K562 (cell line): Measurements from ENCODE around the gene PIP5KL1. TPM values are rescaled to one million over a fixed set of nuclear protein-coding genes. Genes with fewer than 3 reads are reported as not detected.

Experiments
- COPS2 ChIP-seq: fragments of 450-650 bp; conservative IDR thresholded peaks from 2 replicates; pipeline ENCODE4 v1.6.1; 2016; ENCODE audit warnings: mild to moderate bottlenecking, moderate library complexity
- ESRRB ChIP-seq: fragments of 250-450 bp; sonication (Bioruptor Pico); IDR thresholded peaks from 2 replicates; pipeline ENCODE4 v1.5.0; 2020; ENCODE audit warnings: mild to moderate bottlenecking, moderate library complexity, borderline replicate concordance
- FOXA1 ChIP-seq: fragments of 450-650 bp; IDR thresholded peaks from 2 replicates; pipeline ENCODE4 v1.6.1; 2016; ENCODE audit warnings: mild to moderate bottlenecking, borderline replicate concordance
- GATAD2B ChIP-seq: fragments of 450-650 bp; IDR thresholded peaks from 2 replicates; pipeline ENCODE4 v1.6.1; 2017; ENCODE audit warnings: mild to moderate bottlenecking, borderline replicate concordance
- PHTF2 ChIP-seq: fragments of 250-450 bp; sonication (Bioruptor Pico); IDR thresholded peaks from 2 replicates; pipeline ENCODE4 v1.5.0; 2021; ENCODE audit warnings: mild to moderate bottlenecking
- POLR2G ChIP-seq: fragments of 200-400 bp; formaldehyde crosslinking; IDR thresholded peaks from 2 replicates; pipeline ENCODE4 v1.6.1; 2017; ENCODE audit warnings: low read depth, mild to moderate bottlenecking, antibody characterized with exemption, low read length, moderate library complexity
- RB1 ChIP-seq: fragments of 450-650 bp; IDR thresholded peaks from 2 replicates; pipeline ENCODE4 v1.6.1; 2017; ENCODE audit warnings: low read depth, mild to moderate bottlenecking
- SUPT5H ChIP-seq: fragments of 450-650 bp; IDR thresholded peaks from 2 replicates; pipeline ENCODE4 v1.6.1; 2016
- TAF7 ChIP-seq: fragments of 450-650 bp; IDR thresholded peaks from 2 replicates; pipeline ENCODE4 v1.6.1; 2016; ENCODE audit warnings: missing genetic modification characterization, missing compliant biosample characterization
- ZBTB17 ChIP-seq: fragments of 450-650 bp; formaldehyde crosslinking; IDR thresholded peaks from 2 replicates; pipeline ENCODE4 v1.4.0; 2020; ENCODE audit warnings: mild to moderate bottlenecking
- ZFP1 ChIP-seq: fragments of 450-650 bp; formaldehyde crosslinking; IDR thresholded peaks from 2 replicates; pipeline ENCODE4 v1.4.0; 2020; ENCODE audit warnings: mild to moderate bottlenecking, mixed read lengths
- ZNF584 ChIP-seq: fragments of 200-800 bp; sonication (Bioruptor generic); IDR thresholded peaks from 2 replicates; pipeline ENCODE4 v1.6.1; 2016; ENCODE audit warnings: low read depth, mild to moderate bottlenecking, missing genetic modification characterization, missing compliant biosample characterization
- ZNF75A ChIP-seq: fragments of 450-650 bp; formaldehyde crosslinking; IDR thresholded peaks from 2 replicates; pipeline ENCODE4 v1.4.0; 2020; ENCODE audit warnings: mild to moderate bottlenecking
- ZSCAN29 ChIP-seq: fragments of 450-650 bp; IDR thresholded peaks from 2 replicates; pipeline ENCODE4 v1.6.1; 2017
- polyA plus RNA-seq, 8 experiments: library from polyadenylated mRNA; depleted of rRNA in 4 of 8; stranded (reverse) in 5 of 8; unstranded in 3 of 8; fragments of >200 nt; fragmentation: Nextera tagmentation in 2 of 8; fragmentation: Illumina TruSeq in 1 of 8; extraction: Ambion mirVana in 2 of 8; extraction: Trizol in 1 of 8; gene quantifications; 2 replicates each; pipeline versions ENCODE4 v1.2.1 to v1.2.3, GENCODE V29; 2011 to 2014; ENCODE audit warnings: inconsistent platforms in 1 of 8, missing spikeins in 1 of 8
- total RNA-seq, 7 experiments: library from RNA; depleted of rRNA in 6 of 7; stranded (reverse); fragments of >200 nt in 6 of 7; fragmentation: Illumina TruSeq in 2 of 7; extraction: Trizol in 2 of 7; gene quantifications; 2 replicates each; pipeline versions ENCODE4 v1.2.1 to v1.2.3, GENCODE V29; 2011 to 2021; ENCODE audit warnings: low replicate concordance in 1 of 7
- TF ChIP-seq, protein P1 (sequence below): sonication (generic); formaldehyde crosslinking; IDR thresholded peaks from 2 replicates; pipeline ENCODE4 v1.8.1; 2023; ENCODE audit warnings: mild to moderate bottlenecking, missing genetic modification reagents
- TF ChIP-seq, protein P2 (sequence below): fragments of 450-650 bp; IDR thresholded peaks from 2 replicates; pipeline ENCODE4 v1.7.0; 2016; ENCODE audit warnings: borderline replicate concordance
- TF ChIP-seq, protein P3 (sequence below): fragments of 450-650 bp; IDR thresholded peaks from 2 replicates; pipeline ENCODE4 v1.6.1; 2017; ENCODE audit warnings: antibody characterized with exemption, mild to moderate bottlenecking

Gene PIP5KL1
- total and polyA plus RNA-seq, 9 of the 15 experiments (the other 6 are each of a cell fraction or from before 2014, with no cell fraction given): 0.18 to 4.8 (median 1.2) TPM

DNA sequence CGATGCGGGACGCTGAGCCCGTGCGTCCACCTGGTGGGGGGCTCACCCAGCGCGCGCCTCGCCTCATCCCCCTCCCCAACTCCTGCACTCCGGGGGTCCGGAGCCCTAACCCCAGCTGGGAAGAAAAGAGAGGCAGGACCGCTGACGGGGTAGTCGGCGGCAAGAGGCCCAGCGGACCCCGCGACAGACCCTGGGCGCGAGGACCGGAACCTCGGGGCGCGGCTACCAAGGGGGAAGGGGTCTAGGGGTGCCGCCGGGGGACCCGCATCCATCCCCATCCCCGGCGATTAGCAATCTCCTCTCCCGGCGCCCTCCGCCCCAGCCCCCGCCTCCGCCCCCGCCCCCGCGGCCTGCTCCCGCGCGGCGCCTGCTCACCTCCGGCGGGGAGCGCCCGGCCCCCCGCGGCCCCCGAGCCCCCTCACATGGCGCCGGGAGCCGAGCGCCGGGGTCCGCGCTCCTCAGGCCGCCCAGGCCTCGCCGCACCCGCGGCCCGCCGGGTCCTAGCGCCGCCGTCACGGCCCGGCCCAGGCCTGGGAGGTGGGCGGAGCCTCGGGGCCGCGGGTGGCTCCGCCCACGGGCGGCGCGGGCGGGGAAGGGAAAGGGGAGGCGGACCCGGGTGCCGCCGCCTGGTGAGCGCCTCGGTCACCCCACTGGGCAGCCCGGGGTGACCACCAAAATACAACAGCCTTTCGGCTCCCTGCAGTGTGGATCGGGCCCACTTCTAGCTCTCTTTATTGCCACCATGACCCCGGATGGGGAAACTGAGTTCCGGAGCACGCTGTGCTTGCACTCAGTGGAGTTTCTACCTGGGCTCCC lies 31.2 kb downstream of the PIP5KL1 start, which contains the start of gene ST6GALNAC6 (continued):
- peak; percentile 73 for TF ChIP-seq POLR2G
- no peak for TF ChIP-seq ZBTB17 (CRISPR knock-in tag)
- no peak for TF ChIP-seq PHTF2 (CRISPR knock-in tag)
- no peak for TF ChIP-seq FOXA1
- no peak for TF ChIP-seq COPS2
- TF ChIP-seq ZNF75A (CRISPR knock-in tag): no peak
- TF ChIP-seq, protein P1, sequence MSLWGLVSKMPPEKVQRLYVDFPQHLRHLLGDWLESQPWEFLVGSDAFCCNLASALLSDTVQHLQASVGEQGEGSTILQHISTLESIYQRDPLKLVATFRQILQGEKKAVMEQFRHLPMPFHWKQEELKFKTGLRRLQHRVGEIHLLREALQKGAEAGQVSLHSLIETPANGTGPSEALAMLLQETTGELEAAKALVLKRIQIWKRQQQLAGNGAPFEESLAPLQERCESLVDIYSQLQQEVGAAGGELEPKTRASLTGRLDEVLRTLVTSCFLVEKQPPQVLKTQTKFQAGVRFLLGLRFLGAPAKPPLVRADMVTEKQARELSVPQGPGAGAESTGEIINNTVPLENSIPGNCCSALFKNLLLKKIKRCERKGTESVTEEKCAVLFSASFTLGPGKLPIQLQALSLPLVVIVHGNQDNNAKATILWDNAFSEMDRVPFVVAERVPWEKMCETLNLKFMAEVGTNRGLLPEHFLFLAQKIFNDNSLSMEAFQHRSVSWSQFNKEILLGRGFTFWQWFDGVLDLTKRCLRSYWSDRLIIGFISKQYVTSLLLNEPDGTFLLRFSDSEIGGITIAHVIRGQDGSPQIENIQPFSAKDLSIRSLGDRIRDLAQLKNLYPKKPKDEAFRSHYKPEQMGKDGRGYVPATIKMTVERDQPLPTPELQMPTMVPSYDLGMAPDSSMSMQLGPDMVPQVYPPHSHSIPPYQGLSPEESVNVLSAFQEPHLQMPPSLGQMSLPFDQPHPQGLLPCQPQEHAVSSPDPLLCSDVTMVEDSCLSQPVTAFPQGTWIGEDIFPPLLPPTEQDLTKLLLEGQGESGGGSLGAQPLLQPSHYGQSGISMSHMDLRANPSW (CRISPR knock-in tag): no peak
- peak; percentile 88 for TF ChIP-seq GATAD2B
- TF ChIP-seq, protein P2, sequence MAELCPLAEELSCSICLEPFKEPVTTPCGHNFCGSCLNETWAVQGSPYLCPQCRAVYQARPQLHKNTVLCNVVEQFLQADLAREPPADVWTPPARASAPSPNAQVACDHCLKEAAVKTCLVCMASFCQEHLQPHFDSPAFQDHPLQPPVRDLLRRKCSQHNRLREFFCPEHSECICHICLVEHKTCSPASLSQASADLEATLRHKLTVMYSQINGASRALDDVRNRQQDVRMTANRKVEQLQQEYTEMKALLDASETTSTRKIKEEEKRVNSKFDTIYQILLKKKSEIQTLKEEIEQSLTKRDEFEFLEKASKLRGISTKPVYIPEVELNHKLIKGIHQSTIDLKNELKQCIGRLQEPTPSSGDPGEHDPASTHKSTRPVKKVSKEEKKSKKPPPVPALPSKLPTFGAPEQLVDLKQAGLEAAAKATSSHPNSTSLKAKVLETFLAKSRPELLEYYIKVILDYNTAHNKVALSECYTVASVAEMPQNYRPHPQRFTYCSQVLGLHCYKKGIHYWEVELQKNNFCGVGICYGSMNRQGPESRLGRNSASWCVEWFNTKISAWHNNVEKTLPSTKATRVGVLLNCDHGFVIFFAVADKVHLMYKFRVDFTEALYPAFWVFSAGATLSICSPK: no peak
- TF ChIP-seq ZFP1 (CRISPR knock-in tag): no peak
- TF ChIP-seq ZNF584: no peak
- peak; percentile 92 for TF ChIP-seq RB1
- TF ChIP-seq SUPT5H: no peak
- no peak for TF ChIP-seq ESRRB (CRISPR knock-in tag)
- TF ChIP-seq TAF7 (tag): no peak
- TF ChIP-seq ZSCAN29: no peak
- TF ChIP-seq, protein P3, sequence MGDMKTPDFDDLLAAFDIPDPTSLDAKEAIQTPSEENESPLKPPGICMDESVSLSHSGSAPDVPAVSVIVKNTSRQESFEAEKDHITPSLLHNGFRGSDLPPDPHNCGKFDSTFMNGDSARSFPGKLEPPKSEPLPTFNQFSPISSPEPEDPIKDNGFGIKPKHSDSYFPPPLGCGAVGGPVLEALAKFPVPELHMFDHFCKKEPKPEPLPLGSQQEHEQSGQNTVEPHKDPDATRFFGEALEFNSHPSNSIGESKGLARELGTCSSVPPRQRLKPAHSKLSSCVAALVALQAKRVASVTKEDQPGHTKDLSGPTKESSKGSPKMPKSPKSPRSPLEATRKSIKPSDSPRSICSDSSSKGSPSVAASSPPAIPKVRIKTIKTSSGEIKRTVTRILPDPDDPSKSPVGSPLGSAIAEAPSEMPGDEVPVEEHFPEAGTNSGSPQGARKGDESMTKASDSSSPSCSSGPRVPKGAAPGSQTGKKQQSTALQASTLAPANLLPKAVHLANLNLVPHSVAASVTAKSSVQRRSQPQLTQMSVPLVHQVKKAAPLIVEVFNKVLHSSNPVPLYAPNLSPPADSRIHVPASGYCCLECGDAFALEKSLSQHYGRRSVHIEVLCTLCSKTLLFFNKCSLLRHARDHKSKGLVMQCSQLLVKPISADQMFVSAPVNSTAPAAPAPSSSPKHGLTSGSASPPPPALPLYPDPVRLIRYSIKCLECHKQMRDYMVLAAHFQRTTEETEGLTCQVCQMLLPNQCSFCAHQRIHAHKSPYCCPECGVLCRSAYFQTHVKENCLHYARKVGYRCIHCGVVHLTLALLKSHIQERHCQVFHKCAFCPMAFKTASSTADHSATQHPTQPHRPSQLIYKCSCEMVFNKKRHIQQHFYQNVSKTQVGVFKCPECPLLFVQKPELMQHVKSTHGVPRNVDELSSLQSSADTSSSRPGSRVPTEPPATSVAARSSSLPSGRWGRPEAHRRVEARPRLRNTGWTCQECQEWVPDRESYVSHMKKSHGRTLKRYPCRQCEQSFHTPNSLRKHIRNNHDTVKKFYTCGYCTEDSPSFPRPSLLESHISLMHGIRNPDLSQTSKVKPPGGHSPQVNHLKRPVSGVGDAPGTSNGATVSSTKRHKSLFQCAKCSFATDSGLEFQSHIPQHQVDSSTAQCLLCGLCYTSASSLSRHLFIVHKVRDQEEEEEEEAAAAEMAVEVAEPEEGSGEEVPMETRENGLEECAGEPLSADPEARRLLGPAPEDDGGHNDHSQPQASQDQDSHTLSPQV: no peak
